Measurements from ENCODE around the gene B4GALT4.

Gene B4GALT4

GRCh38 chr3:119239206-119239820 is 1.4 kb downstream of the B4GALT4 start:
- H3K36me3 ChIP-seq: peaks cover 20% of the 10 kb centered on the region
- H3K9me3 ChIP-seq (ENCODE audit: severe bottlenecking): no peaks in the 10 kb centered on the region
- TF ChIP-seq CTCF (IDR thresholded peaks at IDR 0.05; ENCODE audit: low read depth, low read length): no peak
- no peak overlapping the region for H3K4me3 ChIP-seq (ENCODE audit: low read depth, low read length)
- no peaks in the 10 kb centered on the region for H3K27me3 ChIP-seq (ENCODE audit: insufficient read depth, low read depth, severe bottlenecking)
- H3K27ac ChIP-seq: no peak overlapping the region
- no peak for DNase-seq

- Histone ChIP-seq H3K36me3 (peaks cover 26% of the 10 kb centered on the region), H3K9me3 (ENCODE audit: severe bottlenecking) (no peaks in the 10 kb centered on the region), H3K27ac (no peak overlapping the region), H3K4me3 (ENCODE audit: low read depth, low read length) (no peak overlapping the region), H3K27me3 (ENCODE audit: insufficient read depth, low read depth, severe bottlenecking) (no peaks in the 10 kb centered on the region)
- no peak for DNase-seq
- TF ChIP-seq CTCF (IDR thresholded peaks at IDR 0.05; ENCODE audit: low read depth, low read length): no peak
Measured at GRCh38 chr3:119238363-119238762, 2.3 kb downstream of the B4GALT4 start.

- no peak for TF ChIP-seq CTCF (IDR thresholded peaks at IDR 0.05; ENCODE audit: low read depth, low read length)
Measured at GRCh38 chr3:119237299-119237698, 3.4 kb downstream of the B4GALT4 start.

GRCh38 chr3:119236756-119237155 is 3.9 kb downstream of the B4GALT4 start:
- no peak for DNase-seq
- no peak for TF ChIP-seq CTCF (IDR thresholded peaks at IDR 0.05; ENCODE audit: low read depth, low read length)
- no peaks in the 10 kb centered on the region for H3K27me3 ChIP-seq (ENCODE audit: insufficient read depth, low read depth, severe bottlenecking)
- peaks cover 26% of the 10 kb centered on the region for H3K36me3 ChIP-seq
- no peak overlapping the region for H3K27ac ChIP-seq
- H3K9me3 ChIP-seq (ENCODE audit: severe bottlenecking): no peaks in the 10 kb centered on the region
- no peak overlapping the region for H3K4me3 ChIP-seq (ENCODE audit: low read depth, low read length)

More at GRCh38 chr3:119237299-119237698, 3.4 kb downstream of the B4GALT4 start:
- peaks cover 26% of the 10 kb centered on the region for H3K36me3 ChIP-seq
- no peak overlapping the region for H3K27ac ChIP-seq
- H3K9me3 ChIP-seq (ENCODE audit: severe bottlenecking): no peaks in the 10 kb centered on the region
- no peak for DNase-seq
- H3K27me3 ChIP-seq (ENCODE audit: insufficient read depth, low read depth, severe bottlenecking): no peaks in the 10 kb centered on the region
- H3K4me3 ChIP-seq (ENCODE audit: low read depth, low read length): no peak overlapping the region

- Histone ChIP-seq H3K27me3 (ENCODE audit: insufficient read depth, low read depth, severe bottlenecking) (no peaks in the 10 kb centered on the region), H3K27ac (no peak overlapping the region), H3K4me3 (ENCODE audit: low read depth, low read length) (no peak overlapping the region), H3K36me3 (peaks cover 33% of the 10 kb centered on the region), H3K9me3 (ENCODE audit: severe bottlenecking) (no peaks in the 10 kb centered on the region)
- no peak for TF ChIP-seq CTCF (IDR thresholded peaks at IDR 0.05; ENCODE audit: low read depth, low read length)
- DNase-seq: no peak
Measured at GRCh38 chr3:119235151-119235550, 5.5 kb downstream of the B4GALT4 start.

DNA sequence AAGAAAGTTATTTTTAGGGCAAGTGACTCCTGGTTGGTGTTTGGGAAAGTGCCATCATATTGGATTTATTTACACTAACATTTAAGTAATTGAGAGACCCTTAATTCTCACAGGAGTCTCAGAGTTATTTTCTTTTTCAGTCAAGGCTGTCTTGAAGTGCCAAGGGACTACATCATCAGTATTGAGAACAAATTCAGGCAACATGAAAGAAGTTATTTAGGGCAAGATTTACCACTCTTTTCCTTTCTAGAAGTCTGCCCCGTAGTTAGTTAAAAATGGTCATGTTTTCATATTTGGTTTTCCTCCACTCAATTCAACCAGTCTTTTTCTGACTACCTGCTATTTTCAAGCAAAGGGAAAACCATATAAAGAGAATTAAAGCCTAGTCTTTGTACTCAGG is 6.1 kb downstream of the B4GALT4 start:
- H3K27ac ChIP-seq: no peak overlapping the region
- no peak for DNase-seq
- no peaks in the 10 kb centered on the region for H3K27me3 ChIP-seq (ENCODE audit: insufficient read depth, low read depth, severe bottlenecking)
- H3K36me3 ChIP-seq: peaks cover 38% of the 10 kb centered on the region
- TF ChIP-seq CTCF (IDR thresholded peaks at IDR 0.05; ENCODE audit: low read depth, low read length): no peak
- H3K9me3 ChIP-seq (ENCODE audit: severe bottlenecking): no peaks in the 10 kb centered on the region
- no peak overlapping the region for H3K4me3 ChIP-seq (ENCODE audit: low read depth, low read length)
